HG03521 (cell line): ENCODE results near the gene SPAG16.
A peak's percentile ranks its signal among the peaks of the same experiment; 100 is the strongest.

Experiments
- ATAC-seq: cut with Tn5 transposase; IDR thresholded peaks from one replicate; pipeline ENCODE4 v1.9.1; 2021; ENCODE audit warnings: mild to moderate bottlenecking, moderate library complexity; ENCODE audit not compliant: unreplicated experiment

The SPAG16 gene

GRCh38 chr2:213787869-213788268 is 503.6 kb downstream of the SPAG16 start:
- no peak for ATAC-seq

GRCh38 chr2:213789940-213790339 is 505.7 kb downstream of the SPAG16 start:
- ATAC-seq = no peak

- no peak for ATAC-seq
These were observed 507.8 kb downstream of the SPAG16 start for GRCh38 chr2:213792045-213792444.

GRCh38 chr2:213806125-213806726 is 522.0 kb downstream of the SPAG16 start:
- ATAC-seq = no peak

GRCh38 chr2:213816583-213816982 is 532.3 kb downstream of the SPAG16 start:
- ATAC-seq = no peak

- no peak for ATAC-seq
These were observed 534.2 kb downstream of the SPAG16 start for GRCh38 chr2:213818436-213818835.

- no peak for ATAC-seq
These were observed 550.1 kb downstream of the SPAG16 start for GRCh38 chr2:213834331-213834730.

GRCh38 chr2:213834746-213835145 is 550.5 kb downstream of the SPAG16 start:
- ATAC-seq = no peak

GRCh38 chr2:213846856-213847255 is 562.6 kb downstream of the SPAG16 start:
- no peak for ATAC-seq

GRCh38 chr2:213847316-213847715 is 563.1 kb downstream of the SPAG16 start:
- ATAC-seq = no peak

GRCh38 chr2:213848631-213849030 is 564.4 kb downstream of the SPAG16 start:
- no peak for ATAC-seq

GRCh38 chr2:213861638-213862037 is 577.4 kb downstream of the SPAG16 start:
- no peak for ATAC-seq

- no peak for ATAC-seq
These were observed 578.3 kb downstream of the SPAG16 start for GRCh38 chr2:213862407-213863076.

GRCh38 chr2:213863541-213863940 is 579.3 kb downstream of the SPAG16 start:
- ATAC-seq = no peak

- no peak for ATAC-seq
These were observed 584.3 kb downstream of the SPAG16 start for GRCh38 chr2:213868526-213868925.

- no peak for ATAC-seq
These were observed 601.2 kb downstream of the SPAG16 start for GRCh38 chr2:213885485-213885884.

- no peak for ATAC-seq
These were observed 630.2 kb downstream of the SPAG16 start for GRCh38 chr2:213914510-213914909.

- ATAC-seq = no peak
These were observed 635.8 kb downstream of the SPAG16 start for GRCh38 chr2:213920014-213920413.

- no peak for ATAC-seq
These were observed 639.3 kb downstream of the SPAG16 start for GRCh38 chr2:213923543-213923942.

GRCh38 chr2:213934560-213934959 is 650.3 kb downstream of the SPAG16 start:
- ATAC-seq = peak; percentile 97

GRCh38 chr2:213958086-213958485 is 673.8 kb downstream of the SPAG16 start:
- no peak for ATAC-seq

- ATAC-seq = no peak
These were observed 675.3 kb downstream of the SPAG16 start for GRCh38 chr2:213959589-213959988.

- ATAC-seq = no peak
These were observed 687.3 kb downstream of the SPAG16 start for GRCh38 chr2:213971536-213971935.
